ENCODE data around the gene NR0B2. TPM values are rescaled to one million over a fixed set of nuclear protein-coding genes. Genes with fewer than 3 reads are reported as not detected.
"Not testable (repeated sequence)": the region's sequence is repeated elsewhere in the genome, so short reads cannot be mapped to it uniquely, and the experiment has no call there.

NR0B2 gene
- total RNA-seq: not detected
- long read RNA-seq, donor 1: 0 reads
- long read RNA-seq, donor 2: 0 reads

DNA sequence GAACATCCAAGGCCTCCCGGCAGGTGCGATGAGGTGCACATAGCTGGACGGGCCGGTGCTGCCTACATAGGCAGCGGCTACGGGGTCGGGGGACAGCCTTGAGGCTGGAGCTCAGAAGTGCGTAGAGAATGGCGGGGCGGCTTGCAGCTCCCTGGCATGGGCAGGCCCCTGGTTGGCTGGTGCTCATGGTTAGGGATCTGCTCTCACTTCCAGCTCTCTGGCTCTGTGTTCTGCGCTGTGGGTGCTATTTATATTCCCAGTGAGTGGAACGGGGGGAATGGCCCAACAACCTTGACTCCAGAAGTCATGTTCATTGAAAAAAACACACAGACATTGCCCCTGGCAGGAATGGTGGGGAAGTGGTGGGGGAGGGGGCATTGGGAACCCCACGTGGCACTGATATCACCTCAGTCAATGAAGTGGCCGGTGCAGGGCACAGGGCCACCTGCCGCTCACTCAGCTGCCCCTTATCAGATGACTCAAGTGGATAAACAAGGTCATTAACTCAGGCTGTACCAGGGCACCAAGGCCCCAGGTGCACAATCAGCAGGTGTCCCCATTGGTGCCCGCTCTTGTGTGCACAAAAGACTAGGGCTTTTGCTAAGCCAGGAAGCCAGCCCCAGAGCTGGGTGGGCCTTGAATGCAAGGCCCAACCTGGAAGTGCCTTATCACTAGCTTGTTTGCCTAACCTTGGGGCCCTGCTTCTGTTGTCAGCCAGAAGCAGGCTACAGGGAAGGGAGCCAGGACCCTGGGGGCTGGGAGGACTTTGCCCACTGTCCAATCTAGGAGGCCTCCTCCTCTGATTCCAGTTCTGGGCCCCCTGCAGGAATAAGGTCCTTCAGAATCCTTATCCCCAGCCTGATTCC is at the start of gene NR0B2:
TSS of gene NR0B2 (minus strand) at position 222 of the 866 bp plus-strand sequence. CDS start at position 187, 35 bp downstream.
- intact Hi-C loops (cut with DNase I): no loop called here
- no peak for DNase-seq (ENCODE audit: low spot score)

GRCh38 chr1:26961826-26962225 is 48.1 kb upstream of the NR0B2 start:
- intact Hi-C loops (cut with DNase I): no loop called here
- no peak for DNase-seq (ENCODE audit: low spot score)

DNA sequence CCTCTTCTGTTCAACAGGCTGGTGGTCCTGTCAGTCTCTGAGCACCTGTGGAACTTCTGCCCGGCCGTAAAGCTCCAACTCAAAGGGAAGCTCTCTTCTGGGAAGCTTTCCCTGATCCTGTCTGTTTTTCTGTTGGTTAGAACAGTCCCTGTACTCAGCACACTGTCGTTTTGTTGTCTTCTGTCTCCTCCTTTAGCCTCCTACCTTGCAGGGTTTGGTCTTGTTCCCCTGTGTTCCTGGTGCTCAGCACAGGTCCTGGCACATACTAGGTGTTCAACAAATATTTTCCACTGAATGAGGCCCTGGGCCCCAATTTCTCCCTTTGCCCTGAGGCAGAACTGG is 46.8 kb upstream of the NR0B2 start:
- no peak for DNase-seq (ENCODE audit: low spot score)
- intact Hi-C loops (cut with DNase I): no loop called here

DNA sequence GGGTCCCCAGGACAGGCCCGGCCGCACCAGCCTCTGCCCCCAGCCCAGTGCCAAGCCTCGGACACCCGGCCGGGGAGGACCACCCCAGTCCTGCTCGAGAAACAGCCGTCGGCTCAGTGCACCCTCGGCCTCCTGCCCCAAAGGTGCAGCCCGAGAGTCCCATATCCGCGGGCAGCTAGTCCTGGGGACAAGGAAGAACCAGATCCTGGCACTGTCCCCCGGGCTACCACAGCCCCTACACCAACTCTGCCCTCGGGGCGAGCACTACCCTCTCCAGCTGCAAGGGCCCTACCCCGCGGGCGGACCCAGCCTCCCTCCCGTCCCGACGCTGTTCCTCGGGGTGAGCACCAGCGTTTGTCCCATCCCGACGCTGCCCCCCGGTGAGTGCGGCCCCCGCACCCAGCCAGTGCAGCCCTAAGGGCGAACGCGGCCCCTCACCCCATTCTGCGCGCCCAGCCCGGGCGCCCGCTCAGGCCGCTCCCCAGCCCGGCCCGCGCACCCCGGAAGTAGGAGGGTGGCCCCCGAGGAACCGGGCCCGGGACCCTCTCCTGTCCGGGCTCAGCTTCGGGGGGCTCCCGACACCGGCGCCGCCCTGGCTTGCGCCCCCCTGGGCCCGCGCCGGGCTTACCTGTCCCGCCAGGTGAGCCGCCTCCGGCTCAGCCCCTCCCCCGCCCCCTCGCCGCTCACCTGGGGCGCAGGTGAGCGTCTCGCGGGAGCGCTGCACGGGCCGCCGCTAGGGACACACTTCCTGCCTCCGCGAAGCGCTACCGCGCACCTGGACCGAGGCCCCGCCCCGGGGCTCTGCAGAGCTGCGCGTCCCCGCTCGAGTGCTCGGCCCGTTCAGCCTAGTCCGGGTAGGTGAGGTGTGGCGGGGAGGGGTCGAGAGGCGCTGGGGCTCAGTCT is 46.2 kb upstream of the NR0B2 start, which contains the start of gene KDF1:
TSS of gene KDF1 (minus strand) at position 747 of the 903 bp plus-strand sequence. CDS start 8,088 bp downstream, outside the sequence.
- no peak for DNase-seq (ENCODE audit: low spot score)
- intact Hi-C loops (cut with DNase I): no loop called here

GRCh38 chr1:26959270-26959669 is 45.5 kb upstream of the NR0B2 start:
- DNase-seq (ENCODE audit: low spot score): no peak
- intact Hi-C loops (cut with DNase I): no loop called here

- DNase-seq (ENCODE audit: low spot score): no peak
- intact Hi-C loops (cut with DNase I): no loop called here
These were observed 43.5 kb upstream of the NR0B2 start for GRCh38 chr1:26957306-26957705.

DNA sequence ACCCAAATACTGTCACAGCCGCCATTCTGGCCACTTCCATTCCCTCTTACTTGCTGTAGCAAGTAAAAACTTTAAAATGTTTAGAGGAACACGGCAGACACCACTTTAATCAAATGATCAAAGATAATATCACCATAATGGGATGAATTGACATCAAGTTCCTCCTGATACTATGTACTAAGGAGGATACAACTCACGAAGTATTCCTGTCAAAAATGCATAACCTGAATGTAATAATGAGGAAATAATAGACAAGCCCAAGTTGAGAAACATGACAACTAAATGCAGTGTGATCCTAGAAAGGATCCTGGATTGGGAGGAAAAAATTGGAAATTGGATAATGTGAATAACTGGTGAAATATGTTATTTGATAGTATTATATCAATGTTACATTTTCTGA is 42.5 kb upstream of the NR0B2 start:
- no peak for DNase-seq (ENCODE audit: low spot score)
- intact Hi-C loops (cut with DNase I): no loop called here

DNA sequence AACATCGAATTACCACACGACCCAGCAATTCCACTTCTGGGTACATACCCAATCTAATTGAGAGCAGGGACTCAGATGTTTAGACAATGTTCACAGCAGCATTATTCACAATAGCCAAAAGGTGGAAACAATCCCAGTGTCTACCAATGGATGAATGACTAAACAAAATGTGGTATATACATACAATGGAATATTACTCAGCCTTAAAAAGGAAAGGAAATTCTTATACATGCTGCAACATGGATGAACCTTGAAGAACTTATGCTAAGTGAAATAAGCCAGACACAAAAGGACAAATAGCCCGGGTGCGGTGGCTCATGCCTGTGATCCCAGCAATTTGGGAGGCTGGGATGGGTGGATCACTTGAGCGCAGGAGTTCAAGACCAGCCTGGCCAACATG is 39.6 kb upstream of the NR0B2 start:
- DNase-seq (ENCODE audit: low spot score): no peak

GRCh38 chr1:26951821-26952497 is 38.2 kb upstream of the NR0B2 start:
- intact Hi-C loops (cut with DNase I): no loop called here
- no peak for DNase-seq (ENCODE audit: low spot score)

More for the DNA sequence above, 39.6 kb upstream of the NR0B2 start:
- intact Hi-C loops (cut with DNase I): no loop called here

DNA sequence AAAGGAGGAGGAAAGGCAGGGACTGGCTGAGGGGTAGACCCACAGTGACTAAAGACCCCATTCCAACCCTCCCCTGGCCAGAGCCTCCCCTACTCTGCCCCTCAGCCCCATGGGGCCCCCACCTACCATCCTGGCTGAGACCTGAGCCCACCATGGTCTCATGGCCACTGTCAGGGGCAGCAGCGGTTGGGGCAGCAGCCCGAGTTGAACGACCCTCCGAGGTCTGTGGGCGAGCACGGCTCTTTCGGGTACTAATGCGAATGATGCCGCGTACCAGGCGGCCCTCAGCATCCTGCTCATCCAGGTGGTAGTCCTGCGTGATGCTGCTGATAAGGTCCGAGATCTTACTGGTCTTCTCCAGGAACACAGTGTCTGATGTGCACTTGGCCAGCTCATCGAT is 37.4 kb upstream of the NR0B2 start:
- DNase-seq (ENCODE audit: low spot score): no peak
- intact Hi-C loops (cut with DNase I): no loop called here

DNA sequence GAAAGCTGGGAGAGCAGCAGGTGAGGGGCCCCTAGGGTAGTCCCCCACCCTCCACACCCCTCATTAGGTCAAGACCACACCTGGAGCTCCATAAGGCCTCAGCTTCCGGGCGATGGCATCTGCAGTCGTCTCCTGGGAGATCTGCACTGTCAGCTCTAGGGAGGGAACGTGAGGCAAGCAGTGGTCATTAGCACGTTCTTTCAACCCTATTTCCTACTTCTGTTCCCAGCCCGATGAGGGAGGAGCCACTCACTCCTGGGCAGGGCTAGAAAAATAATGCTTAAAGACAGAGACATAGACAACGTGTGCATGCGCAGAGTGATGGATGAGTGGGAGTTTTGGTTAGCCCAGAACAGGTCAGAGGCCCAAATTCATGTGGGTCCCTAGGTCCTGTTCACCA is 36.8 kb upstream of the NR0B2 start:
- DNase-seq (ENCODE audit: low spot score): no peak
- intact Hi-C loops (cut with DNase I): no loop called here

GRCh38 chr1:26949926-26950319 is 36.1 kb upstream of the NR0B2 start:
- DNase-seq (ENCODE audit: low spot score): no peak
- intact Hi-C loops (cut with DNase I): no loop called here

GRCh38 chr1:26949266-26949925 is 35.6 kb upstream of the NR0B2 start:
- DNase-seq (ENCODE audit: low spot score): no peak
- intact Hi-C loops (cut with DNase I): no loop called here

DNA sequence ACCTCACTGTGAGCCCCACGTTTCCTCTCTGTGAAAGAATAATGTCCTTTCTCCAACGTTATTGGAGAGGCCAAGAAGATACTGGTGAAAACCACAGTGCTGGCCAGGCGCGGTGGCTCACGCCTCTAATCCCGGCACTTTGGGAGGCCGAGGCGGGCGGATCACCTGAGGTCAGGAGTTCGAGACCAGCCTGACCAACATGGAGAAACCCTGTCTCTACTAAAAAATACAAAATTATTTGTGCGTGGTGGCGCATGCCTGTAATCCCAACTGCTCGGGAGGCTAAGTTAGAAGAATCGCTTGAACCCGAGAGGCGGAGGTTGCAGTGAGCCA is 34.9 kb upstream of the NR0B2 start:
- DNase-seq (ENCODE audit: low spot score); intact Hi-C loops (cut with DNase I): not testable (repeated sequence)

GRCh38 chr1:26946270-26946669 is 32.5 kb upstream of the NR0B2 start:
- intact Hi-C loops (cut with DNase I): no loop called here
- DNase-seq (ENCODE audit: low spot score): peak; percentile 34

GRCh38 chr1:26945728-26946127 is 32.0 kb upstream of the NR0B2 start:
- intact Hi-C loops (cut with DNase I): no loop called here
- peak; percentile 37 for DNase-seq (ENCODE audit: low spot score)

GRCh38 chr1:26945138-26945537 is 31.4 kb upstream of the NR0B2 start:
- intact Hi-C loops (cut with DNase I): no loop called here
- no peak for DNase-seq (ENCODE audit: low spot score)

- intact Hi-C loops (cut with DNase I): no loop called here
These were observed 28.9 kb upstream of the NR0B2 start for GRCh38 chr1:26942656-26943055.

DNA sequence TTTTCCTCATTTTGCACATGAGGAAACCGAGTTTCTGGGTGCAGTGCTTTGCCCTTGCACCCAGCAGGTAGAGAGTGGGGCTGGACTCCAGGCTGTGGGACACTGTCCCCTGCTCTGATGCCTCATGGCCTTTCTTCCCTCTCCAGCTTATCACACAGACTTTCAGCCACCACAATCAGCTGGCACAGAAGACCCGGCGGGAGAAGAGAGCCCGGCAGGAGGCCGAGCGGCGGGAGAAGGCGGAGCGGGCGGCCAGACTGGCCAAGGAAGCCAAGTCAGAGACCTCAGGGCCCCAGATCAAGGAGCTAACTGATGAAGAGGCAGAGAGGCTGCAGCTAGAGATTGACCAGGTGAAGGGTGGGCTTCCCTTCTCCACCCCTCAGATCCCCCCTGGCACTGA is 27.5 kb upstream of the NR0B2 start:
- intact Hi-C loops (cut with DNase I): no loop called here
- DNase-seq (ENCODE audit: low spot score): no peak

More at GRCh38 chr1:26942656-26943055, 28.9 kb upstream of the NR0B2 start:
- DNase-seq (ENCODE audit: low spot score): no peak
